AG08395 (cell line): Measurements from ENCODE around the gene CORO6.

Experiments used
- DNase-seq: peaks from one replicate; pipeline ENCODE4 v3.0.0; 2012; ENCODE audit warnings: mixed read lengths, low spot score

Gene CORO6

GRCh38 chr17:29613352-29613837, 9.3 kb downstream of the CORO6 start:
- DNase-seq: peak; percentile 78

GRCh38 chr17:29612404-29613280, 10.1 kb downstream of the CORO6 start:
- DNase-seq: no peak

DNA sequence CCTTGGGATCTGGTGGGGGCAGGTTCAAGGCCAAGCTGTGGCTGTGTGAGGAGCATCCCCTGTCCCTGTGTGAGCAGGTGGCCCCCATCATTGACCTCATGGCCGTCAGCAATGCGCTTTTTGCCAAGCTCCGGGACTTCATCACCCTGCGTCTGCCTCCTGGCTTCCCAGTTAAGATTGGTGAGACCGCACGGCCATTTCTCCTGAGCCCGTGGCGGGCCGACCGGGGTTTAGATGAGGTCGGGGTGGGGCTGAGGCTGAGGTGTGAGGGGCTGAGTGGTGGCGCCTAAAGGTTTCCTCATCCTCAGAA, 10.7 kb downstream of the CORO6 start:
- no peak for DNase-seq

DNA sequence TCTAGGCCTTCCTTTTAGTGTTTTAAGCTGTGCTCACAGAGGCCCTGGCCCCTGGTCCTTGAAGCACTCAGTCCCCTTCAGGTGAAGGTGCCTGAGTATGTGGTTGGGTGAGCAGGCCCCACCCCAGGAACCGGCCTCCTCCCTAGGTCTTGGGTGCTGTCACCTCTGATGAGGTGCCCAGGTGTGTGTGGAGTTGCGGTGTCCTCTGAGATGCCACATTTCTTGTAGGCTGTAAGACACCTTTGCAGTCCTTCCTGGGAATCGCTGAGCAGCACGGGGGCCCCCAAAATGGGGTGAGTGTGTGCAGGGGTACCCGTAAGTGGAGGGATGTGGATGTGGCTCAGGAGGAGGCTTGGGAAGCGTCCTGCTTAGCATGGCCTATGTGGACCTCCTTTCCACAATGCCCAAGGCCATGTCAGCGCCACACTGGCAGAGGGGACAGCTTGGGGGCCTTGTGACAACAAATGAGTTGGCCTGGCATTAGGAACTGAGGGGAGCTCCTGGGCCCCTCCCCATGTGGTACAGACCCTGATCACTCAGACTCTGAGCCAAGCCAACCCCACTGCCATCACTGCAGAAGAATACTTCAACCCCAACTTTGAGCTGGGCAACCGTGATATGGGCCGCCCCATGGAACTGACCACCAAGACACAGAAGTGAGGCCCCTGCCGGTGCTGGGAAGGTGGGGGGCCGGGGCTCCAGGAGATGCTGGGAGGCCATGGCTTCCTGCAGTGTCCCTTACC, 11.2 kb downstream of the CORO6 start:
- no peak for DNase-seq

DNA sequence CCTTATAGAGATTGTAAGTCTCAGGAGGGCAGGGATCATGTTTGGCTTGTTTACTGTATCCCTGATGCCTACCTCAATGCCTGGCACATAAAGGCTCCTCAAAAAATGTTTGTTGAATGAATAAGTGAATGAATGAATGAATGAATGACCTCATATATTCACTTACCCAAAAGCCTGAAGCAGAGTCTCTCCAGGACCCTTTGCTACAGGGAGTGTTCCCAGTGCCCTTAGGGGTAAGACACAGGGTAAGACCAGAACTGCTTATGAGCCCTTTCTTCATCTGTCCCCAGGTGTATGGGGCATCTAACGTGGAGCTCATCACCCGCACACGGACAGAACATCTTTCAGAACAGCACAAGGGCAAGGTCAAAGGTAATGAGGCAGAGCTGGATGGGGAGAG, 12.3 kb downstream of the CORO6 start:
- DNase-seq: no peak

DNA sequence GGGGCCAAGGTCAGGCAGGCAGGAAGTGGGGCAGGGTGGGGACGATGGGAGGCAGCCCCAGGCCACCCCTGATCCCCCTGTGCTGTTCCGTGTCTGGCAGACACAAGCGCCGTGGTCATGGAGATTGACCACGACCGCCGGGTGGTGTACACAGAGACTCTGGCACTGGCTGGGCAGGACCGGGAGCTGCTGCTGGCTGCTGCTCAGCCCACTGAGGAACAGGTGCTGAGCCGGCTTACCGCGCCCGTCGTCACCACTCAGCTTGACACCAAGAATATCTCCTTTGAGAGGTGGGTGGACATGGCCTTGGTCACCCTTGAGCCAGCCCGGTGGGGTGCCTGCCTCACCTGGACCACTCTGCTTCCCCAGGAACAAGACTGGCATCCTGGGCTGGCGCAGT, 13.7 kb downstream of the CORO6 start:
- no peak for DNase-seq

DNA sequence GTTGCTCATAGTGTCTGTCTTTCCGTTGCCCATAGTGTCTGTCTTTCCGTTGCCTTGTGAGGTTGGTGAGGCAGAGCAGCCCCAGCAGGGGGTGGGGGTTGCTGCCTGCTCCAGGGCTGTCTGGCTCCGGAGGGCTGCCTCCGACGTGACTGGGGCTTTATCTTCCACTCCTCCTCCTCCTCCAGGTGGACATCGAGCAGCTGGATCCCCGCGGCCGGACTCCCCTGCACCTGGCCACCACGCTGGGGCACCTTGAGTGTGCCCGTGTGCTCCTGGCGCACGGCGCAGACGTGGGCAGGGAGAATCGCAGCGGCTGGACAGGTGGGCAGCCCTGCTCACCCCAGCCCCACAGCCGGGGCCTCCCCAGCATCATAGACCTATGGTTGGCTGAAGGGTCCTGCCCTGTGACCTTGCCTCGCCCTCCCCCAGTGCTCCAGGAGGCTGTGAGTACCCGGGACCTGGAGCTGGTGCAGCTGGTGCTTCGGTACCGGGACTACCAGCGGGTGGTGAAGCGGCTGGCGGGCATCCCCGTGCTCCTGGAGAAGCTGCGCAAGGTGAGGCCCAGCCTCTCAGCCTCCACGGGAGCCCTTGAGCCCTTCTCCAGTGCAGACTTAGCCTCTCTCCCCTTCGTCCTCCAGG, 15.0 kb downstream of the CORO6 start:
- no peak for DNase-seq

- no peak for DNase-seq
Observed at GRCh38 chr17:29603109-29603674, 19.5 kb downstream of the CORO6 start.

DNA sequence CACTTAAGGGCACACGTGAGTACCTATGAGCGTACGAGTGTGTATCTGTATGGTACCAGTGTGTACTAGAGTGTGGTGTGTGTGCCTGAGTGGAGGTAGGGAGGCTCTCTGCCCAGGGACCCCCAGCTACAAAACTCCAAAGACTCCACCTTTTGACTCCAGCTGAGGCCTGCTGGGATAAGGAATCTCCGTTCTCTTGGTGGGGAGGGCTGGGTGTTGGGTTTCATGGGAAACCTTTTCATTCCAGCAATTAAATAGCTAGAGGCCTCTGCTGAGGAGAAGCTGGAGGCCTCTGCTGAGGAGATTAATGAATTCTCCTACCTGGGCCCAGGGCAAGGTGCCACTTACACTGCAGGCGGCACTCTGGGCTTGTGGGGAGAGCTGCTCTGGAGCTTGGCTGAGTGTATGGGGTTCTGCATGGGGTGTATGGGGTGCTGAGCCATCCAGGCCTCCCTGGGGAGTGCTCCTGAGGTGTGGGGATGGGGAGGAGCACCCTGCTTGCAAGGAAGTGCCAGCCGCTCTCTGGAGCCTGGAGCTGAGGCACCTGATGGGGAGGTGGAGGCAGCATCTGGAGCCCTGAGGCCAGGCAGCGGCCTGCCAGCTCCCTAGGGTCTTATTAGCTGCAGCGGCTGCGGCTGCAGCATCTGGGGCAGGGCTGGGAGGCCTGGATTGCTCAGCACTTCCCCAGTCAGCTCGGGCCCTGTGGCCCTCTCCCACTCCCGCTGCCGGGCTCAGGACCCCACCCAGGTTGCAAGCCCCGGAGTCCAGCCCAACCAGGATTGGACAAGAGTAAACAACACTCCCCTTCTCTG, 25.1 kb downstream of the CORO6 start:
- DNase-seq: no peak

DNA sequence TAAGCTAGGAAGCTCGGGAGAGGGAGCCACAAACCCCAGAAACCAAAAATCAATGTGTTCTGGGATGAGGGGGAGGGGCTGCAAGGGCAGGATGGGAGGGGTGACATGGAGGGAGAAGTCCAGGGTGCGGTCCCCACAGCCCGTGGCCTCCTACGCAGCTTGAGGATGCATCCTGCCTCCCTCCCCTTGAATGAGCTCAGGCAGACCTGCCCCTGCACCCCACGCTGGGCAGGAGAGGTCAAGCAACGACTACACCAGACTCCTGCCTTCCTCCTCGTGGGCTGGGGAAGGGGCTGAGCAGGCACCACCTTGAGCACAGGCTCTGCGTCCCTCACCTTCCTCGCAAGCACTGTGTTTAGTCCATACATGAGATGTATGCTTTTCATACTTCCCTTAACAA, 25.9 kb downstream of the CORO6 start:
- no peak for DNase-seq

GRCh38 chr17:29595943-29596774, 26.6 kb downstream of the CORO6 start:
- no peak for DNase-seq

DNA sequence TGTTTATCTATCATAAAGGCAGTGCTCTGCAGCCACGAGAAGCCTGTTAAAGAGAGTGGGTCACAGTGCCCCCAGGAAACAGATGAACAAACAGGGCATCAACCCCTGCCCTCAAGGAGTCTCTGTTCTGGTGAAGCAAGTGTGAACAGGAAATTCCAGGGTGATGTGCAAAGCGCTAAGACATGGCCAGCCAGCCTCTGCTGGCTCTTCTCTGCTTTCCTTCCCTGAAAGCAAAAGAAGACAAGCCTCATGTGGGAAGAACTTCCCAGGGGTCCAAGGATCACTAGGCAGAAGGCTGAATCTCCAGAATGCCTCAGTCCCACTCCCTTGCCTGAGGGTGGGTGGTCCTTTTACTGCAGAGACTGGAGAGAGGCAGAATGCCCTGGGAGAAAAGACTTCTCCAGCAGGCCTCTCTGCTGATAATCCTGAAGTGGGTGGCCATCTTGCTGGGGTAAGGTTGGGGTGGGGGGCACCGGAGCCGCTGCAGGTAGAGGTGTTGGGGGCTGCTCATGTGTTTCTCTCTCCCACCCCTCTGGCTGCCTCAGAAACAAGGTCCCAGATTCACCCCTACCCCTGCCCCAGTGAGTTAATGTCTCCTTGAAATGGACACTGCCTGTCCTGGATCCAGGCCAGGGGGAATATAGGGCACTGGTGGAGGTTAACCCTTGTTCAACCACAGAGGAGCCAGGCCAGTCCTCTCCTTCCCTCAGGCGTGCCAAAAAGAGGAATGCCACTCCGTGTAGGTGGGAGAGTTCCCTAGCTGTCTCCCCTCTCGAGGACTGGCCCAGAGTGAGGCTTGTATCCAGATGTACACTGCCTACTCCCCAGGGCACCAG, 27.4 kb downstream of the CORO6 start:
- no peak for DNase-seq

DNA sequence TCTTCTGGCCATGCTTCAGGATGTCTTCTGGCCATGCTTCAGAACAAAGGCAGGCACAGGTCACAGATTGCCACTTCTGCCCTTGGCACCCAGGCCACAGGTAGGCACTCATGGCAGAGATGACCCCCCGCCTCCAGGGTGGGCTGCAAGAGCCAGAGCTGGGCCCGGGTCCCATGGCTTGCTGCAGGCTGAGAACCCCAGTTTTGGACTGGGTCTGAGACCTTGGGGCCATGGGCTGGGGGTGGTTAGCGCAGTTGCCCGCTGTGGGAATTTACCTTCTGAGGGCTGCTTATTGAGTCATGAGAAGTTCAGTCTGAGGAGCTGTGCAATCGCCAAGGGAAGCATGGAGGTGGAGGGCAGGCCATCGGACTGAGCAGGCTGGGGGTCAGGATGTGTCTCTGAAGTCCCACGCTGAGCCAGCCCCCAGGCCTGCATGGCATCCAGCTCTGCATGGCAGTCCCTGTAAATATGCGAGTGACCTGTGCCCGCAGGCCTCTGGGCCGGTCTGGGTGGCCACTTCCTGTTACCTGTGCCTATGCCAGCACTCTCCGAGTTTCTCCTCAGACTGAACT, 28.1 kb downstream of the CORO6 start:
- no peak for DNase-seq

- no peak for DNase-seq
Observed at GRCh38 chr17:29593591-29594518, 28.9 kb downstream of the CORO6 start.

DNA sequence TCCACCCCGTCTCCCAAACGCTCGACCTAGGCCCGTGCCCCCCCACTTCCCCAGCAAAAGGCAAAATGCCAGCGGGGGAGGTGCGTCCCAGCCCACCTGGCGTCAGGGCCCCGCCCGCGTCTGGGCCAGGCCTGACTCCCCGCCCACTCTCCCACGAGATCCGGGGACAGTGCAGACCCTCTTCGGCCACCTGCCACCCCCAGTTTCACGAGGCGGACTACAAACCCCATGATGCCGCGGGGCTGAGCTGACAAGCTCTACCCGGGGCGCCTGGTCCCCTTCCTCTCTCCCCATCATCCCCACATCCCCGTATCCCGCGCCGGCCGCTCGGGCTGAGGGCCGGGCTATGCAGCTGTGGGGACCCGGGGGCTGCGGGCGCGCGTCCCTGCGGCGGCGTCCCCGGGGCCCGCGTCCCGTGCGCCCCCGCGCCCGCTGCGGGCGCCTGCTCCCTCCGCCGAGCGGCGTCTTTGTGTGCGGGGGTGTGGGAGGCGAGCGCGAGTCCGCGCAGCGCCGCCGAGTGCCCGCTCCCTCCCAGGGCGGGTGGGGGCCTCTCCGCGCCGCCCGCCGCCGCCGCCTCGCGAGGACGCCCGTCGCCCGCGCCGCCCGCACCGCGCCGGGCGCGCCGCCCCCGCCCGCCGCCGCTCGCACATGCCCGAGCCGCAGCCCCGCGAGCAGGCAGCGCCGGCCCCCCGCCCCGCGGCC, 29.7 kb downstream of the CORO6 start, which contains the start of gene ANKRD13B:
Gene ANKRD13B (plus strand): TSS at position 283 of the 702 bp plus-strand sequence. CDS start 490 bp downstream, outside the sequence.
- no peak for DNase-seq

- DNase-seq: peak; percentile 89
Observed at GRCh38 chr17:29591737-29592608, 30.7 kb downstream of the CORO6 start.
